GM12878 (cell line): ENCODE measurements around the gene WDR45B. TPM values are rescaled to one million over a fixed set of nuclear protein-coding genes. Genes with fewer than 3 reads are reported as not detected.

Experiments used
- ATAC-seq: fragments of 200-7000 bp; cut with Tn5 transposase; 3 replicates; pipeline ENCODE4 v1.9.1; 2020; ENCODE audit warnings: mild to moderate bottlenecking, moderate library complexity
- BruUV-seq: library from RNA; stranded (reverse); fragments of 400-500 nt; replicated peaks from 2 replicates; lab custom pipeline; 2021; lab: Mats Ljungman, UMichigan
- CTCF ChIA-PET: fragments of 300-600 bp; sonication (Branson Sonifier 250); formaldehyde crosslinking; extraction: SDS; loops from one replicate; lab custom pipeline; 2021; ENCODE audit warnings: inconsistent platforms; lab: Yijun Ruan, JAX
- POLR2A ChIA-PET: fragments of 350-600 bp; formaldehyde crosslinking; extraction: SDS; loops from one replicate; lab custom pipeline; 2021; ENCODE audit warnings: inconsistent platforms; lab: Charles Lee
- RAD21 ChIA-PET: fragments of 300-600 bp; sonication (Branson Sonifier 250); formaldehyde crosslinking; loops from one replicate; lab custom pipeline; 2023; ENCODE audit warnings: antibody characterized with exemption; ENCODE audit not compliant: unreplicated experiment; lab: Charles Lee
- SMC1A ChIA-PET: fragments of 300-600 bp; sonication (Branson Sonifier 250); formaldehyde crosslinking; loops from one replicate; lab custom pipeline; 2023; ENCODE audit not compliant: unreplicated experiment, uncharacterized antibody; lab: Charles Lee
- DNase-seq: peaks from one replicate; pipeline ENCODE4 v3.0.0-alpha.2; 2011; ENCODE audit warnings: low read depth, low spot score
- FAIRE-seq: peaks from 3 replicates; lab custom pipeline; 2011; peaks lifted over from hg19 to GRCh38; lab: Jason Lieb, UNC
- H2AFZ ChIP-seq: 2 replicates; pipeline ENCODE4 v1.6.0; 2011; ENCODE audit warnings: low read depth, low read length, control low read depth; ENCODE audit not compliant: control insufficient read depth
- H3K27ac ChIP-seq: 2 replicates; pipeline ENCODE4 v1.5.1; 2011; ENCODE audit warnings: control low read depth; ENCODE audit not compliant: control insufficient read depth, insufficient read depth
- H3K27me3 ChIP-seq, 2 experiments: replicated peaks in 1 of 2; 2 replicates each; pipeline versions ENCODE4 v1.6.0 to v1.6.1; 2011; ENCODE audit warnings: low read length in 1 of 2; ENCODE audit not compliant: control insufficient read depth in 2 of 2, insufficient read depth in 2 of 2
- H3K36me3 ChIP-seq, 2 experiments: 2 replicates each; pipeline ENCODE4 v1.5.1; 2011; ENCODE audit warnings: low read length in 1 of 2; ENCODE audit not compliant: control insufficient read depth in 2 of 2, insufficient read depth in 2 of 2
- H3K4me1 ChIP-seq: 2 replicates; pipeline ENCODE4 v1.6.1; 2011; ENCODE audit warnings: mild to moderate bottlenecking, low read length, moderate library complexity, mixed read lengths; ENCODE audit not compliant: control insufficient read depth, insufficient read depth
- H3K4me2 ChIP-seq: 2 replicates; pipeline ENCODE4 v1.6.0; 2011; ENCODE audit warnings: control low read depth; ENCODE audit not compliant: control insufficient read depth, insufficient read depth
- H3K4me3 ChIP-seq: fragments of 200-600 bp; sonication (generic); 2 replicates; pipeline ENCODE4 v1.5.1; 2016
- H3K79me2 ChIP-seq: 2 replicates; pipeline ENCODE4 v1.6.0; 2011; ENCODE audit warnings: low read length; ENCODE audit not compliant: control insufficient read depth, insufficient read depth
- H3K9ac ChIP-seq: 2 replicates; pipeline ENCODE4 v1.8.0; 2011; ENCODE audit warnings: low read length, control low read depth, mixed read lengths; ENCODE audit not compliant: control insufficient read depth, insufficient read depth
- H3K9me3 ChIP-seq: replicated peaks from 3 replicates; pipeline ENCODE4 v1.5.1; 2011; ENCODE audit warnings: mild to moderate bottlenecking, low read length; ENCODE audit not compliant: control insufficient read depth, insufficient read depth
- H4K20me1 ChIP-seq: 2 replicates; pipeline ENCODE4 v1.6.0; 2011; ENCODE audit not compliant: control insufficient read depth, insufficient read depth
- CUX1 ChIP-seq: IDR thresholded peaks from 2 replicates; pipeline ENCODE4 v1.6.1; 2012; ENCODE audit warnings: improper control_type of control experiment, low read depth, low read length; ENCODE audit not compliant: insufficient replicate concordance
- EP300 ChIP-seq, 2 experiments: fragments of 150-350 bp in 1 of 2; IDR thresholded peaks; 2 replicates each; pipeline ENCODE4 v1.6.1; 2011 to 2012; ENCODE audit warnings: low read depth in 2 of 2, low read length in 2 of 2, borderline replicate concordance in 1 of 2, improper control_type of control experiment in 1 of 2, inconsistent platforms in 1 of 2; ENCODE audit not compliant: control insufficient read depth in 1 of 2
- NFIC ChIP-seq: IDR thresholded peaks from 2 replicates; pipeline ENCODE4 v1.6.1; 2012; ENCODE audit warnings: low read depth, mild to moderate bottlenecking, inconsistent platforms, low read length, moderate library complexity
- POLR2A ChIP-seq: IDR thresholded peaks from 2 replicates; pipeline ENCODE4 v1.6.1; 2011; ENCODE audit warnings: low read depth, mild to moderate bottlenecking, low read length
- RB1 ChIP-seq: fragments of 450-650 bp; formaldehyde crosslinking; IDR thresholded peaks from 2 replicates; pipeline ENCODE4 v1.6.1; 2017; ENCODE audit warnings: mild to moderate bottlenecking, borderline replicate concordance
- RBBP5 ChIP-seq: fragments of 200-600 bp; sonication (generic); conservative IDR thresholded peaks from 2 replicates; pipeline ENCODE4 v1.6.1; 2016
- RELA ChIP-seq: fragments of 450-650 bp; IDR thresholded peaks from 2 replicates; pipeline ENCODE4 v1.8.0; 2014; ENCODE audit warnings: borderline replicate concordance; ENCODE audit not compliant: partially characterized antibody
- SKIL ChIP-seq: fragments of 450-650 bp; IDR thresholded peaks from 2 replicates; pipeline ENCODE4 v1.6.1; 2017; ENCODE audit warnings: mild to moderate bottlenecking, low read depth, inconsistent platforms; ENCODE audit not compliant: poor library complexity, severe bottlenecking
- USF1 ChIP-seq: IDR thresholded peaks from 2 replicates; pipeline ENCODE4 v1.6.1; 2011; ENCODE audit warnings: borderline replicate concordance, low read depth, mild to moderate bottlenecking, moderate library complexity, mixed read lengths, low read length; ENCODE audit not compliant: insufficient read depth; ENCODE audit errors: extremely low read length
- ZBED1 ChIP-seq: IDR thresholded peaks from 2 replicates; pipeline ENCODE4 v1.6.1; 2016; ENCODE audit warnings: borderline replicate concordance
- WGBS: methylation state at CpG from one replicate; pipeline ENCODE4 v1.1.6; 2016; ENCODE audit warnings: low lambda C conversion rate; ENCODE audit not compliant: insufficient replicate concordance, insufficient coverage; ENCODE audit errors: missing lambda C conversion rate; 5-methylcytosine and 5-hydroxymethylcytosine counted together
- in situ Hi-C: fragments of 300-500 bp; cut with MboI; formaldehyde crosslinking; loops from 9 replicates; pipeline ENCODE4 v1.14.3; 2018; ENCODE audit warnings: mixed read lengths
- intact Hi-C: fragments of 100-400 bp; cut with micrococcal nuclease; formaldehyde crosslinking; loops from one replicate; pipeline ENCODE4 v1.14.2; 2022; ENCODE audit not compliant: unreplicated experiment
- polyA plus RNA-seq, 11 experiments: library from polyadenylated mRNA; depleted of rRNA in 4 of 11; unstranded in 6 of 11; stranded (reverse) in 5 of 11; fragments of >200 nt; fragmentation: Nextera tagmentation in 4 of 11; fragmentation: Illumina TruSeq in 1 of 11; extraction: Ambion mirVana in 4 of 11; extraction: Trizol in 1 of 11; gene quantifications; 1 replicate in 1 of 11; 2 replicates in 10 of 11; pipeline versions ENCODE4 v1.2.1 to v1.2.3, GENCODE V29; 2011 to 2016; ENCODE audit warnings: inconsistent platforms in 2 of 11, missing spikeins in 2 of 11, low read depth in 1 of 11
- total RNA-seq, 4 experiments: library from RNA; depleted of rRNA in 3 of 4; stranded (reverse); fragments of >200 nt in 3 of 4; fragmentation: Illumina TruSeq in 1 of 4; extraction: Trizol in 1 of 4; gene quantifications; 2 replicates each; pipeline versions ENCODE4 v1.2.1 to v1.2.3, GENCODE V29; 2013 to 2021

WDR45B gene
- total and polyA plus RNA-seq, 10 of the 15 experiments (the other 5 are each of a cell fraction or from before 2014, with no cell fraction given): 1.0 to 73.7 (median 26.6) TPM

GRCh38 chr17:82594571-82594970 lies 53.7 kb downstream of the WDR45B start:
- in situ Hi-C loops: no loop called here
- H3K36me3 ChIP-seq: peaks cover 11 to 18% of the 10 kb centered on the region in 2 experiments; a peak in 3 of 4 replicates
- SMC1A ChIA-PET: no interaction called here
- no peak overlapping the region for H2AFZ ChIP-seq
- no peak overlapping the region for H3K4me3 ChIP-seq
- H3K27ac ChIP-seq: no peak overlapping the region
- H3K4me1 ChIP-seq: peaks cover 18% of the 10 kb centered on the region
- H3K27me3 ChIP-seq: no peaks in the 10 kb centered on the region
- intact Hi-C loops: no loop called here
- no peak overlapping the region for H3K4me2 ChIP-seq
- no peaks in the 10 kb centered on the region for H4K20me1 ChIP-seq
- over 99% methylated on average over 11 of the region's 11 CpGs for WGBS
- POLR2A ChIA-PET: no interaction called here
- TF ChIP-seq ZBED1 (no peak), NFIC (no peak), POLR2A (no peak), SKIL (no peak), CUX1 (no peak), RELA (no peak), EP300 (IDR thresholded peaks at IDR 0.05; ENCODE audit: borderline replicate concordance in 1 of 2, control insufficient read depth in 1 of 2, low read depth in 2 of 2, low read length in 2 of 2) (no peak), USF1 (no peak), RB1 (no peak), RBBP5 (no peak)
- RAD21 ChIA-PET: no interaction called here
- no peak overlapping the region for H3K9ac ChIP-seq
- CTCF ChIA-PET: no interaction called here
- H3K79me2 ChIP-seq: no peaks in the 10 kb centered on the region; the same call in 1 of the 2 replicates
- no peak for DNase-seq
- no TSS peak for BruUV-seq
- no peak for FAIRE-seq
- no peak for ATAC-seq
- H3K9me3 ChIP-seq: no peaks in the 10 kb centered on the region
